Measurements from ENCODE around the gene COX20.

GRCh38 chr1:244854166-244854565, 18.7 kb downstream of the COX20 start:
- no peak for TF ChIP-seq BHLHE40 (IDR thresholded peaks at IDR 0.05; ENCODE audit: low read length)
- TF ChIP-seq ZNF326 (CRISPR knock-in tag; IDR thresholded peaks at IDR 0.05; ENCODE audit: borderline replicate concordance) = no peak
- TF ChIP-seq ZNF224 (CRISPR knock-in tag; IDR thresholded peaks at IDR 0.05) = no peak

All from HepG2 (cell line).